ENCODE data around the gene AK3.
"Not testable (repeated sequence)": the region's sequence is repeated elsewhere in the genome, so short reads cannot be mapped to it uniquely, and the experiment has no call there.

Gene AK3

GRCh38 chr9:4669890-4670289, 71.1 kb downstream of the AK3 start:
- DNase-seq (ENCODE audit: low read depth in 1 of 2, low spot score in 1 of 2): no peak

GRCh38 chr9:4668604-4669003, 72.4 kb downstream of the AK3 start:
- no peak for DNase-seq (ENCODE audit: low read depth in 1 of 2, low spot score in 1 of 2)

GRCh38 chr9:4667681-4668080, 73.3 kb downstream of the AK3 start:
- DNase-seq (ENCODE audit: low read depth in 1 of 2, low spot score in 1 of 2): no peak

- peak; percentile 11 to 20 for DNase-seq (ENCODE audit: low read depth in 1 of 2, low spot score in 1 of 2)
These were observed 74.8 kb downstream of the AK3 start, which contains the start of gene SPATA6L for GRCh38 chr9:4666042-4666699. TSS of gene SPATA6L (minus strand) at chr9:4666480. CDS start at chr9:4666250, 230 bp downstream.

- no peak for DNase-seq (ENCODE audit: low read depth in 1 of 2, low spot score in 1 of 2)
These were observed 75.6 kb downstream of the AK3 start for GRCh38 chr9:4665357-4665756.

GRCh38 chr9:4663956-4664355, 77.0 kb downstream of the AK3 start:
- no peak for DNase-seq (ENCODE audit: low read depth in 1 of 2, low spot score in 1 of 2)

- DNase-seq (ENCODE audit: low read depth in 1 of 2, low spot score in 1 of 2): no peak
These were observed 77.8 kb downstream of the AK3 start for GRCh38 chr9:4662989-4663792.

- DNase-seq (ENCODE audit: low read depth in 1 of 2, low spot score in 1 of 2): peak; percentile 45 to 53
These were observed 78.7 kb downstream of the AK3 start, which contains the start of gene PLPP6 for GRCh38 chr9:4662108-4662988. TSS of gene PLPP6 (plus strand) at chr9:4662294. CDS start at chr9:4662376, 82 bp downstream.

- no peak for DNase-seq (ENCODE audit: low read depth in 1 of 2, low spot score in 1 of 2)
These were observed 79.4 kb downstream of the AK3 start for GRCh38 chr9:4661611-4662010.

GRCh38 chr9:4661165-4661564, 79.8 kb downstream of the AK3 start:
- DNase-seq (ENCODE audit: low read depth in 1 of 2, low spot score in 1 of 2): no peak

GRCh38 chr9:4660665-4661064, 80.3 kb downstream of the AK3 start:
- not testable (repeated sequence) for DNase-seq (ENCODE audit: low read depth in 1 of 2, low spot score in 1 of 2)

Measured in stimulated activated CD4-positive, alpha-beta T cell treated with anti-CD3 and anti-CD28 coated beads, Interleukin-15, amount 100 ng/mL, for 1 hour (primary cell).